Measurements from ENCODE around the gene CKAP2L.

Gene CKAP2L

GRCh38 chr2:112798979-112799975, 34.9 kb upstream of the CKAP2L start:
- in situ Hi-C loops (cut with HindIII; ENCODE audit: low sequenced_read_pairs), result no loop called here
- no peak for TF ChIP-seq CTCF (IDR thresholded peaks at IDR 0.05; ENCODE audit: low read depth, low read length, missing control alignments)
- no peak for DNase-seq (ENCODE audit: low read depth)
- H3K4me3 ChIP-seq (ENCODE audit: low read depth, low read length), result no peak overlapping the region

- TF ChIP-seq CTCF (IDR thresholded peaks at IDR 0.05; ENCODE audit: low read depth, low read length, missing control alignments), result no peak
- H3K4me3 ChIP-seq (ENCODE audit: low read depth, low read length), result no peak overlapping the region
- no peak for DNase-seq (ENCODE audit: low read depth)
- in situ Hi-C loops (cut with HindIII; ENCODE audit: low sequenced_read_pairs), result no loop called here
These were observed 32.1 kb upstream of the CKAP2L start for GRCh38 chr2:112796486-112796885.

- no peak for TF ChIP-seq CTCF (IDR thresholded peaks at IDR 0.05; ENCODE audit: low read depth, low read length, missing control alignments)
- no peak overlapping the region for H3K4me3 ChIP-seq (ENCODE audit: low read depth, low read length)
- in situ Hi-C loops (cut with HindIII; ENCODE audit: low sequenced_read_pairs), result no loop called here
- no peak for DNase-seq (ENCODE audit: low read depth)
These were observed 31.4 kb upstream of the CKAP2L start for GRCh38 chr2:112795774-112796173.

GRCh38 chr2:112794841-112795240, 30.4 kb upstream of the CKAP2L start:
- H3K4me3 ChIP-seq (ENCODE audit: low read depth, low read length), result no peak overlapping the region
- no peak for DNase-seq (ENCODE audit: low read depth)
- in situ Hi-C loops (cut with HindIII; ENCODE audit: low sequenced_read_pairs), result no loop called here
- TF ChIP-seq CTCF (IDR thresholded peaks at IDR 0.05; ENCODE audit: low read depth, low read length, missing control alignments), result no peak

GRCh38 chr2:112794131-112794733, 29.8 kb upstream of the CKAP2L start:
- TF ChIP-seq CTCF (IDR thresholded peaks at IDR 0.05; ENCODE audit: low read depth, low read length, missing control alignments), result no peak
- no peak overlapping the region for H3K4me3 ChIP-seq (ENCODE audit: low read depth, low read length)
- in situ Hi-C loops (cut with HindIII; ENCODE audit: low sequenced_read_pairs), result no loop called here
- no peak for DNase-seq (ENCODE audit: low read depth)

GRCh38 chr2:112793449-112793978, 29.1 kb upstream of the CKAP2L start:
- in situ Hi-C loops (cut with HindIII; ENCODE audit: low sequenced_read_pairs), result no loop called here
- no peak for TF ChIP-seq CTCF (IDR thresholded peaks at IDR 0.05; ENCODE audit: low read depth, low read length, missing control alignments)
- no peak for DNase-seq (ENCODE audit: low read depth)
- H3K4me3 ChIP-seq (ENCODE audit: low read depth, low read length), result no peak overlapping the region
